ENCODE results near the gene DHRSX. TPM values are rescaled to one million over a fixed set of nuclear protein-coding genes. Genes with fewer than 3 reads are reported as not detected.

Gene DHRSX
- total and polyA plus RNA-seq, 9 of the 15 experiments (the other 6 are each of a cell fraction or from before 2014, with no cell fraction given), result 0.59 to 11.0 (median 6.2) TPM

DNA sequence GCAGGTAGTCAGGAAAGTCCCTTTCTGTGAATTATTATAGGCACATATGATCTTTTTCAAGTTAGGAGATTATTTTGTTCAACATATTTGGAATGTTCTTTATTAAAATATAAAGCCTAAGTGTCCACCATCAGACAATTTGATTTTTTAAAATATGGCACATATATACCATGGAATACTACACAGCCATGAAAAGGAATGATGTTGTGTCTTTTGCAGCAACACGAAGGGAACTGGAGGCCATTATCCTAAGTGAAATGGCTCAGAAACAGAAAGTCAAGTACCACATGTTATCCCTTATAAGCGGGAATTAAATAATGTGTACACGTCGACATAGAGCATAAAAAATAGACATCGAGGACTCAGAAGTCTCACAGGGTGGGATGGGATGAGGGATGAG, 73.0 kb downstream of the DHRSX start:
- in situ Hi-C loops (cut with MboI) (no loop called here), intact Hi-C loops (cut with micrococcal nuclease) (no loop called here)
- H3K9me3 ChIP-seq (replicated peaks; ENCODE audit: control insufficient read depth, insufficient read depth, low read depth, low read length), result no peaks in the 10 kb centered on the region
- no peaks in the 10 kb centered on the region for H3K27me3 ChIP-seq (ENCODE audit: control insufficient read depth in 2 of 2, insufficient read depth in 2 of 2, low read length in 2 of 2)
- no peaks in the 10 kb centered on the region for H4K20me1 ChIP-seq (replicated peaks; ENCODE audit: control insufficient read depth, insufficient read depth, low read length)
- WGBS (ENCODE audit: insufficient coverage, low coverage, missing lambda C conversion rate), result 76% methylated on average over 5 of the region's 5 CpGs
- H2AFZ ChIP-seq (ENCODE audit: low read depth, low read length), result no peak overlapping the region
- no peaks in the 10 kb centered on the region for H3K79me2 ChIP-seq (ENCODE audit: control insufficient read depth, insufficient read depth, low read length)
- no peaks in the 10 kb centered on the region for H3K36me3 ChIP-seq (ENCODE audit: control insufficient read depth, insufficient read depth, low read length)
- no peak overlapping the region for H3K4me2 ChIP-seq (ENCODE audit: insufficient read depth, low read length)
- H3K9me1 ChIP-seq (ENCODE audit: control insufficient read depth, insufficient read depth, low read length), result no peaks in the 10 kb centered on the region
- no peak for FAIRE-seq
- TF ChIP-seq ZNF146 (CRISPR knock-in tag; IDR thresholded peaks at IDR 0.05; ENCODE audit: unreplicated experiment), result peak; percentile 89
- TF ChIP-seq, protein P1, sequence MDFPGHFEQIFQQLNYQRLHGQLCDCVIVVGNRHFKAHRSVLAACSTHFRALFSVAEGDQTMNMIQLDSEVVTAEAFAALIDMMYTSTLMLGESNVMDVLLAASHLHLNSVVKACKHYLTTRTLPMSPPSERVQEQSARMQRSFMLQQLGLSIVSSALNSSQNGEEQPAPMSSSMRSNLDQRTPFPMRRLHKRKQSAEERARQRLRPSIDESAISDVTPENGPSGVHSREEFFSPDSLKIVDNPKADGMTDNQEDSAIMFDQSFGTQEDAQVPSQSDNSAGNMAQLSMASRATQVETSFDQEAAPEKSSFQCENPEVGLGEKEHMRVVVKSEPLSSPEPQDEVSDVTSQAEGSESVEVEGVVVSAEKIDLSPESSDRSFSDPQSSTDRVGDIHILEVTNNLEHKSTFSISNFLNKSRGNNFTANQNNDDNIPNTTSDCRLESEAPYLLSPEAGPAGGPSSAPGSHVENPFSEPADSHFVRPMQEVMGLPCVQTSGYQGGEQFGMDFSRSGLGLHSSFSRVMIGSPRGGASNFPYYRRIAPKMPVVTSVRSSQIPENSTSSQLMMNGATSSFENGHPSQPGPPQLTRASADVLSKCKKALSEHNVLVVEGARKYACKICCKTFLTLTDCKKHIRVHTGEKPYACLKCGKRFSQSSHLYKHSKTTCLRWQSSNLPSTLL (IDR thresholded peaks at IDR 0.05), result no peak
- H3K4me1 ChIP-seq (replicated peaks in 1 of 2; ENCODE audit: control insufficient read depth in 2 of 2, insufficient read depth in 2 of 2, low read length in 2 of 2), result no peaks in the 10 kb centered on the region; a peak in 1 of 5 replicates
- ATAC-seq, result no peak
- DNase-seq (ENCODE audit: extremely low read depth in 1 of 4, low spot score in 3 of 4), result no peak
- ChIA-PET CTCF (ENCODE audit: low intra/inter-chr PET ratio) (no interaction called here), POLR2A (no interaction called here)
- no peak overlapping the region for H3K4me3 ChIP-seq
- no peak overlapping the region for H3K9ac ChIP-seq (ENCODE audit: insufficient read depth in 1 of 2, low read depth in 2 of 2, low read length in 2 of 2)
- no TSS peak for BruUV-seq (replicated peaks)
- H3K27ac ChIP-seq (ENCODE audit: extremely low read depth, low read depth, low read length), result no peak overlapping the region

DNA sequence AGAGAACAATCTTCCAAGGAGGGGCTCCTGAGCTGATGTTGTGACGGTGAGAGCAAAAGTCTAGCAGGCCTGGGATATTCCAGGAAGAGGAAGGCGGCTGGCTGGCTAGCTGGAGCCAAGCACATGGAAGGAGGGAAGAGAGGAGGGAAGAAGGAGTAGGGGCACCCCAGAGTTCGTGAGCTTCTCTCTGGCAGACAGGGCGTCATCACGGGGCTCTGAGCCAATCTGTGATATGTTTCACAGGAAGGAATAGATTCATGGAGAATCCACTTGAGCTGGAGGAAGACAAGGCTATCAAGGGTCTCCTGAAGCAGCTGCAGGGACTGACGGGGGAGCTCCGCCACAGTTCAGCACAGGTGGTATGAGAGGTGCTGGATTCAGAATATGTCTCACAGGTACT, 73.6 kb downstream of the DHRSX start:
- 22% methylated on average over 4 of the region's 7 CpGs for WGBS (ENCODE audit: insufficient coverage, low coverage, missing lambda C conversion rate)
- no peaks in the 10 kb centered on the region for H3K9me1 ChIP-seq (ENCODE audit: control insufficient read depth, insufficient read depth, low read length)
- H3K4me1 ChIP-seq (replicated peaks in 1 of 2; ENCODE audit: control insufficient read depth in 2 of 2, insufficient read depth in 2 of 2, low read length in 2 of 2), result no peaks in the 10 kb centered on the region; a peak in 1 of 5 replicates
- no peak overlapping the region for H3K4me3 ChIP-seq
- no peak overlapping the region for H3K27ac ChIP-seq (ENCODE audit: extremely low read depth, low read depth, low read length)
- H3K9me3 ChIP-seq (replicated peaks; ENCODE audit: control insufficient read depth, insufficient read depth, low read depth, low read length), result no peaks in the 10 kb centered on the region
- in situ Hi-C loops (cut with MboI) (no loop called here), intact Hi-C loops (cut with micrococcal nuclease) (no loop called here)
- H3K36me3 ChIP-seq (ENCODE audit: control insufficient read depth, insufficient read depth, low read length), result no peaks in the 10 kb centered on the region
- BruUV-seq (replicated peaks), result no TSS peak
- ATAC-seq, result no peak
- H3K27me3 ChIP-seq (ENCODE audit: control insufficient read depth in 2 of 2, insufficient read depth in 2 of 2, low read length in 2 of 2), result no peaks in the 10 kb centered on the region
- no peak for DNase-seq (ENCODE audit: extremely low read depth in 1 of 4, low spot score in 3 of 4)
- H3K79me2 ChIP-seq (ENCODE audit: control insufficient read depth, insufficient read depth, low read length), result no peaks in the 10 kb centered on the region
- H4K20me1 ChIP-seq (replicated peaks; ENCODE audit: control insufficient read depth, insufficient read depth, low read length), result no peaks in the 10 kb centered on the region
- H3K9ac ChIP-seq (ENCODE audit: insufficient read depth in 1 of 2, low read depth in 2 of 2, low read length in 2 of 2), result no peak overlapping the region
- ChIA-PET POLR2A (no interaction called here), CTCF (ENCODE audit: low intra/inter-chr PET ratio) (no interaction called here)
- no peak overlapping the region for H3K4me2 ChIP-seq (ENCODE audit: insufficient read depth, low read length)
- FAIRE-seq, result no peak
- no peak overlapping the region for H2AFZ ChIP-seq (ENCODE audit: low read depth, low read length)
- TF ChIP-seq ZNF561 (CRISPR knock-in tag; conservative IDR thresholded peaks at IDR 0.05) (no peak), ZBTB1 (CRISPR knock-in tag; IDR thresholded peaks at IDR 0.05; ENCODE audit: borderline replicate concordance, low read depth) (no peak), SETDB1 (IDR thresholded peaks at IDR 0.05; ENCODE audit: low read length) (no peak), ATF7 (IDR thresholded peaks at IDR 0.05) (no peak), FIP1L1 (IDR thresholded peaks at IDR 0.05; ENCODE audit: low read depth, low read length, poor library complexity, severe bottlenecking) (no peak), ZNF644 (tag; IDR thresholded peaks at IDR 0.05; ENCODE audit: low read depth) (no peak), ZNF384 (IDR thresholded peaks at IDR 0.05; ENCODE audit: low read depth, low read length) (no peak)
- TF ChIP-seq, protein P2, sequence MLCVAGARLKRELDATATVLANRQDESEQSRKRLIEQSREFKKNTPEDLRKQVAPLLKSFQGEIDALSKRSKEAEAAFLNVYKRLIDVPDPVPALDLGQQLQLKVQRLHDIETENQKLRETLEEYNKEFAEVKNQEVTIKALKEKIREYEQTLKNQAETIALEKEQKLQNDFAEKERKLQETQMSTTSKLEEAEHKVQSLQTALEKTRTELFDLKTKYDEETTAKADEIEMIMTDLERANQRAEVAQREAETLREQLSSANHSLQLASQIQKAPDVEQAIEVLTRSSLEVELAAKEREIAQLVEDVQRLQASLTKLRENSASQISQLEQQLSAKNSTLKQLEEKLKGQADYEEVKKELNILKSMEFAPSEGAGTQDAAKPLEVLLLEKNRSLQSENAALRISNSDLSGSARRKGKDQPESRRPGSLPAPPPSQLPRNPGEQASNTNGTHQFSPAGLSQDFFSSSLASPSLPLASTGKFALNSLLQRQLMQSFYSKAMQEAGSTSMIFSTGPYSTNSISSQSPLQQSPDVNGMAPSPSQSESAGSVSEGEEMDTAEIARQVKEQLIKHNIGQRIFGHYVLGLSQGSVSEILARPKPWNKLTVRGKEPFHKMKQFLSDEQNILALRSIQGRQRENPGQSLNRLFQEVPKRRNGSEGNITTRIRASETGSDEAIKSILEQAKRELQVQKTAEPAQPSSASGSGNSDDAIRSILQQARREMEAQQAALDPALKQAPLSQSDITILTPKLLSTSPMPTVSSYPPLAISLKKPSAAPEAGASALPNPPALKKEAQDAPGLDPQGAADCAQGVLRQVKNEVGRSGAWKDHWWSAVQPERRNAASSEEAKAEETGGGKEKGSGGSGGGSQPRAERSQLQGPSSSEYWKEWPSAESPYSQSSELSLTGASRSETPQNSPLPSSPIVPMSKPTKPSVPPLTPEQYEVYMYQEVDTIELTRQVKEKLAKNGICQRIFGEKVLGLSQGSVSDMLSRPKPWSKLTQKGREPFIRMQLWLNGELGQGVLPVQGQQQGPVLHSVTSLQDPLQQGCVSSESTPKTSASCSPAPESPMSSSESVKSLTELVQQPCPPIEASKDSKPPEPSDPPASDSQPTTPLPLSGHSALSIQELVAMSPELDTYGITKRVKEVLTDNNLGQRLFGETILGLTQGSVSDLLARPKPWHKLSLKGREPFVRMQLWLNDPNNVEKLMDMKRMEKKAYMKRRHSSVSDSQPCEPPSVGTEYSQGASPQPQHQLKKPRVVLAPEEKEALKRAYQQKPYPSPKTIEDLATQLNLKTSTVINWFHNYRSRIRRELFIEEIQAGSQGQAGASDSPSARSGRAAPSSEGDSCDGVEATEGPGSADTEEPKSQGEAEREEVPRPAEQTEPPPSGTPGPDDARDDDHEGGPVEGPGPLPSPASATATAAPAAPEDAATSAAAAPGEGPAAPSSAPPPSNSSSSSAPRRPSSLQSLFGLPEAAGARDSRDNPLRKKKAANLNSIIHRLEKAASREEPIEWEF (CRISPR knock-in tag; IDR thresholded peaks at IDR 0.05), result no peak
